ENCODE data around the gene PANK4.

- TF ChIP-seq CTCF (IDR thresholded peaks at IDR 0.05) (peak in 3 of 6 experiments; percentile 12 to 46 (median 36)), POLR2A (IDR thresholded peaks at IDR 0.05) (peak in 1 of 2 donors; percentile 73)
These were observed at the start of gene PANK4 for GRCh38 chr1:2525920-2526823.

All from thyroid gland (tissue), 4 donors.